HG03039 (cell line): Measurements from ENCODE around the gene TEX44.
A peak's percentile ranks its signal among the peaks of the same experiment; 100 is the strongest.
"Not testable (repeated sequence)": the region's sequence is repeated elsewhere in the genome, so short reads cannot be mapped to it uniquely, and the experiment has no call there.

Experiments
- ATAC-seq: cut with Tn5 transposase; IDR thresholded peaks from one replicate; pipeline ENCODE4 v1.9.1; 2021; ENCODE audit warnings: mild to moderate bottlenecking, moderate library complexity; ENCODE audit not compliant: unreplicated experiment

TEX44 gene

GRCh38 chr2:231592636-231593145 lies at the start of gene TEX44:
Gene TEX44, plus strand, starts transcription at chr2:231592864. Its CDS starts 88 bp downstream, at chr2:231592952.
- ATAC-seq = no peak

- peak; percentile 98 for ATAC-seq
Observed at GRCh38 chr2:231545105-231545902, 47.4 kb upstream of the TEX44 start.

GRCh38 chr2:231546014-231546715 lies 46.5 kb upstream of the TEX44 start:
- no peak for ATAC-seq

- no peak for ATAC-seq
Observed at GRCh38 chr2:231547315-231548110, 45.2 kb upstream of the TEX44 start.

GRCh38 chr2:231548752-231549151 lies 43.9 kb upstream of the TEX44 start:
- no peak for ATAC-seq

- no peak for ATAC-seq
Observed at GRCh38 chr2:231549446-231550239, 43.0 kb upstream of the TEX44 start.

- no peak for ATAC-seq
Observed at GRCh38 chr2:231552752-231553151, 39.9 kb upstream of the TEX44 start.

GRCh38 chr2:231554327-231554726 lies 38.3 kb upstream of the TEX44 start:
- ATAC-seq = no peak

- no peak for ATAC-seq
Observed at GRCh38 chr2:231554748-231555545, 37.7 kb upstream of the TEX44 start.

GRCh38 chr2:231556496-231556895 lies 36.2 kb upstream of the TEX44 start:
- ATAC-seq = not testable (repeated sequence)

- no peak for ATAC-seq
Observed at GRCh38 chr2:231556981-231557380, 35.7 kb upstream of the TEX44 start.

GRCh38 chr2:231557571-231558217 lies 35.0 kb upstream of the TEX44 start:
- ATAC-seq = peak; percentile 56

- no peak for ATAC-seq
Observed at GRCh38 chr2:231563378-231563961, 29.2 kb upstream of the TEX44 start.

GRCh38 chr2:231565887-231566594 lies 26.6 kb upstream of the TEX44 start:
- no peak for ATAC-seq

- ATAC-seq = no peak
Observed at GRCh38 chr2:231567159-231567558, 25.5 kb upstream of the TEX44 start.

GRCh38 chr2:231568098-231568784 lies 24.4 kb upstream of the TEX44 start:
- ATAC-seq = no peak

- no peak for ATAC-seq
Observed at GRCh38 chr2:231568785-231569435, 23.8 kb upstream of the TEX44 start.
